ENCODE data around the gene COPG1.

The COPG1 gene

GRCh38 chr3:129315223-129315997 is 66.0 kb downstream of the COPG1 start:
- DNase-seq: no peak

GRCh38 chr3:129315998-129316247 is 66.5 kb downstream of the COPG1 start:
- DNase-seq: no peak

DNA sequence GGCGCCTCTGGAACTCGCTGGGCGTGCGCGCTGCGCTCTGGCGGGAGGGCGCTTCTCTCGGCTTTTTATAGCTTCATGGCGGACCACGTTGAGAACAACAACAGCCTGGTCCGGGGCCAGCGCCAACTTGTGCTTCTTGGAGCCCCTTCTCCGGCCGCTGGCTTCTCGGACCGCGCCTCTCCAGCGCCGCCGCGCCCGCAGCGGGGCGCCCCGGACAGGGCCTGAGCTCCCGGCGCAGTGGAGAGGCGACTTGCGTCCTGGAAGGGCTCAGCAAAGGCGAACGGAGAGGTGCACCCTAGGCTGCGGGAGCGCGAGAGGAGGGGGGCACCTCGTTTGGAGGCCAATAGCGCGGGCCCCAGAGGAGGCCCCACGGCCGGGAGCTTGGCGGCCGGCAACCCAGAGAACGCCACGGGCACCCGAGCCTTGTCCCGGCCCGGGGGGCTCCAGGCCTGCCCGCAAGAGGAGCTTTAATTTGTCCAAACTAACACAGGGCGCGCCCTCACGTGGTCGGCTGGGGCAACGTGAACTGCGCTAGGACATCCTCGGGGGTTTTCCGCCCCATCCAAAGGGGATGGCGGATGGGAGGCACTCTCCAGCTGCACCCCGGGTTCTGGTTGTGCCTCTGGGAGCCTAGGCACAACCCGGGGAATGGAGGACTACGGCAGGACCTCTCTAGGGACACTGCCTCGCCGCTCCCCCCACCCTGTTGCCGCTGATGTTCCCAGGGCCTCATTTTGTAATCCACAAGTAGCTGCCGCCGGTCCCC is 67.0 kb downstream of the COPG1 start:
- peak; percentile 33 for DNase-seq

DNA sequence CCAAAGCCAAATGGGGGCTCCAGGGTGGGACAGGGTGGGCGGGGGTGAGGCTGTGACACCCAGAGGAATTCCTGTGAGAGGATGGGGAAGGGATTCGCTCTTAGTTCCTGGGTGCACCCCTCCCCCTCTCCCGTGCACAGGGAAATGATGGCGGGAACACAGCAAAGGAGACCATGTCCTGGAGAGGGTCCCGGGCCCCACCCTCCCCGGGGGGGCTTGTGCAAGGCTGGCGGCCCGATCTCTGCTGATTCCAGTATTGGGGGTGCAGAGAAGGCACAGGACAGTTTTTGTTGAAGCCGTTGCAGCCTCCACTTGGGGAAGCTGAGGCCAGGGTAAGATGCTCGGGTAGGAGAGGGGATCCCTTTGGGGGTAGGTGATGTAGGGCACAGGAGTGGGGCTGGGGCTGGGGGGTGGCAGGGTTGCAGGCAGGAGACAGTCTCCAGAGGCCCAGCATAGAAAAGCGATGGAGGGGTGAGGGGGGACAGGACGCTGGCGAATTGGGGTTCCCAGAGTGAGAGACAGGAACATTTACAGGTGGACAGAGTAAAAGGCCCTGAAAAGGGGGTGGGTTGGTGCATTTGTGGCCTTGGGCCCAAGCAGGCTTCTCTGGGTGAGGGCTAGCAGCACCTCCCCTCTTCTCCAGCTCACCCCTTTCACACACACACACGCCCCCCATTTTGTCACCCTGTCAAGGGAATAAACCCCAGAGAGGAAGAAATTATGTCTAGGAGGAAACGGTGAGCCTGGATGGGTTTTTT is 67.8 kb downstream of the COPG1 start:
- DNase-seq: no peak

- DNase-seq: no peak
Measured at GRCh38 chr3:129317848-129318247, 68.4 kb downstream of the COPG1 start.

GRCh38 chr3:129318921-129319320 is 69.5 kb downstream of the COPG1 start:
- no peak for DNase-seq

- no peak for DNase-seq
Measured at GRCh38 chr3:129320261-129320660, 70.9 kb downstream of the COPG1 start.

- DNase-seq: no peak
Measured at GRCh38 chr3:129320825-129321487, 71.5 kb downstream of the COPG1 start.

DNA sequence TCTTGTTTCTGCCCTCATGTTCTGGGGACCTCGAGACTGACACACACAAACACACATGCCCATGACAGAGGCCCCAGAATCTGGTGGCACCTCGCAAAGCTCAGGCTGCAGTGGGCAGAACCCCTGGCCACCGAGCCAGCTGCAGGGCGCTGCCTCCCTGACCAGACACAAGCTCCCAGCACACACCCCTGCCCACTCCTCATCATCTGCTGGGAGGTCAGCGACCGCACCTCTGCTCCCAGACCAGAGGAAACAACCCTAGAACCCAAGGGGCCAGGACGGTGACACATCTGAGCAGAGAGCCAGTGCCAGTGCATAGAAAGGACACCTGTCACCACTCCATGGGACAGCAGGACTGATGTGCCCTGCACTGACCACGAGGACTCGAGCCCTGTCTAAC is 72.5 kb downstream of the COPG1 start:
- DNase-seq: no peak

- DNase-seq: no peak
Measured at GRCh38 chr3:129323651-129324294, 74.4 kb downstream of the COPG1 start.

DNA sequence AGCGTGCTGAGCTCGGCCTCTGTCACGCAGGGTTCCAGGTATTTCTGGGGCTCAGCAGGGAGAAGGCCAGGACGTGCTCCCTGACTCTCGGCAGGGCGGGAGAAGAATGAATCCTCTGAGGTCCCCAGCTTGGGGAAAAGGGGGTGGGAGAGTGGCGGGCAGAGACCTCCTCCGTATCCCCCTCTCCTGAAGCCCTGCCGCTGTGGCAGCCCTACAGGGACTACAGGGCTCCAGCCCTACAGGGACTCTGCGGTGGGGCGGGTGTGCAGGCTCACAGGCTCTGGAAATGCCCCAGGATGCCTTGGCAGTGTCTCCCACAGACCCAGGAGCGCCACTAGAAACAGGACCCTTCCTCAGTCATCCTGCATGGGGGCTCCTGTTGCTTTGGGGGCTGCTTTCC is 75.4 kb downstream of the COPG1 start:
- DNase-seq: no peak

DNA sequence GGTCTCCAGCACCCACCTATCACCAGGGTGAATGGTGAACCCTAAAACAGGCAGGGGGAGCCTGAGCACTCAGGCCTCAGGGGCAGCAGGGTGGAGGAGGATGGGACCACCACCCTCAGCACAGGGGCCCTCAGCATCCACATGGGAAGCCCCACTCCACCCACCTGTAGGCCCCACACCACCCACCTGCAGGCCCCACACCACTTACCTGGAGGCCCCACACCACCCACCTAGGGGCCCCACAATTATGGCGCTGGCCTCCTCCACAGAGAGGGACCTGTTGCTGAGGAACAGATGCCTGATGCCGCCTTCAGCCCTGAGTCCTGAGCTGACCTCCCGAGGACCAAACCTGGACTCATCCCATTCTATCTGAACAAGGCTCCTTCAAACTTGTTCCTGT is 76.0 kb downstream of the COPG1 start:
- no peak for DNase-seq

- DNase-seq: no peak
Measured at GRCh38 chr3:129326138-129326537, 76.7 kb downstream of the COPG1 start.

DNA sequence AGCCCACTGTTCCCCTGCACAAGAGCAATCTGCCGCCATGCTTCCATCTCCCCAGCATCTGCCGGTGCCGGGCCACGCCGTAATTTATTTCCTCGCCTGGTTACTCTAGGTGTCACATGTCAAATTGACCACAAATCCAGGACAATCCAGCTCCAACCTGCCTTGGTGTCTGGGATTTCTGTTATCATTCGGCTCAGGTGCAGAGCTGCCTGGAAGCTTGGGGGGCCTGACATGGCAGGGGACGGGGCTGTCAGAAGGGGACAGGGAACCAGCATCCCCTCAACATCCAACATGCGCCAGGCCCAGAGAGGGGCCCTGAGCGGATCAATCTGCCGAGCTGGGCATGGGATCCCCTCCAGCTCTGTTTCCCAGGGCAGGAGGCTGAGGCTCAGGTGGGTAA is 77.2 kb downstream of the COPG1 start:
- no peak for DNase-seq
